T-helper 17 cell (primary cell): Measurements from ENCODE around the gene RAVER2. TPM values are rescaled to one million over a fixed set of nuclear protein-coding genes. Genes with fewer than 3 reads are reported as not detected.

ENCODE experiments used
- total RNA-seq, 4 donors: library from RNA in 2 of 4; stranded (reverse) in 2 of 4; gene quantifications; one replicate each; pipeline ENCODE4 v1.2.3 and lab custom pipeline; 2022 to 2026

RAVER2 gene
- total RNA-seq, 2 donors from 2014 or later, result 1.5 to 1.6 TPM

Other genes with a start within 250 kb of the RAVER2 start
- gene JAK1, start 221.5 kb downstream of the RAVER2 start, total RNA-seq, result 100 to 1,000 TPM; 246 to 317 TPM